ENCODE measurements around the gene HDAC4. TPM values are rescaled to one million over a fixed set of nuclear protein-coding genes. Genes with fewer than 3 reads are reported as not detected.

HDAC4 gene
- total RNA-seq, 1 experiment from 2014 or later: 32.0 TPM

DNA sequence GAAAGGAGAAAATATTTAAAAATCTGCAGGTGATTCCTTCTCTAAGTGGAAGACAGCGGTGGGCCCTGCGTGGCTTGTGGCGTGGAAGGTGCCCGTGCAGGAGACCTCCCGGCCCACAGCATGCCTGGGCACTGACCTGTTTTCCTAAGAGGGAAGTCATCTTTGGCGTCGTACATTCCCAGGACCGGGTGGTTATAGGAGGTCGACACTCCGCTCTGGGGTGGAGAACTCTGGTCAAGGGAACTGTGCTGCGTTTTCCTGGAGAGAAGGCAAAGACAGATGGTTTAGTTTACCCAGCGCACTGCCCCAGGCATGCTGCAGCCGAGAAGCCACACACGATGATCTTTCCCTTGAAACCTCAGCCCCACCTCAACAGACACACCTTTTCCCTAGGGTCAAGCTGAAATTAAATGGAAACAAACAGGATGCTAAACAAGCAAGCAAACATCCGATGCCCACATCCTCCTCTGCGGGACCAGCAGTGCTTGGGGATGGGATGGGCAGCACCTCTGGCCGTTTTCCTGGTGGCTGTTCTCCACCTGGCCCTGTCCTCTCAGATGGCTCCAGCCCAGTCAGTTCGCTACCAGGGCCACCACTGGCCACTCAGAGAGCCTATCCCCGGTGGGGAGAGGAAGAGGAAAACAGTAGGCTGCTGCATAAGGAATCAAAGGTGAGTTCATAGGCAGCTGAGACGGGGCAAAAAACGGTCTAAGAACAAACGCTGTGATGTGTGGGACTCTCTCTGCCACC lies 244.1 kb downstream of the HDAC4 start:
- no peak overlapping the region for H2AFZ ChIP-seq (ENCODE audit: low read length)
- no peaks in the 10 kb centered on the region for H3K79me2 ChIP-seq (ENCODE audit: insufficient read depth, low read length)
- TF ChIP-seq, protein P1, sequence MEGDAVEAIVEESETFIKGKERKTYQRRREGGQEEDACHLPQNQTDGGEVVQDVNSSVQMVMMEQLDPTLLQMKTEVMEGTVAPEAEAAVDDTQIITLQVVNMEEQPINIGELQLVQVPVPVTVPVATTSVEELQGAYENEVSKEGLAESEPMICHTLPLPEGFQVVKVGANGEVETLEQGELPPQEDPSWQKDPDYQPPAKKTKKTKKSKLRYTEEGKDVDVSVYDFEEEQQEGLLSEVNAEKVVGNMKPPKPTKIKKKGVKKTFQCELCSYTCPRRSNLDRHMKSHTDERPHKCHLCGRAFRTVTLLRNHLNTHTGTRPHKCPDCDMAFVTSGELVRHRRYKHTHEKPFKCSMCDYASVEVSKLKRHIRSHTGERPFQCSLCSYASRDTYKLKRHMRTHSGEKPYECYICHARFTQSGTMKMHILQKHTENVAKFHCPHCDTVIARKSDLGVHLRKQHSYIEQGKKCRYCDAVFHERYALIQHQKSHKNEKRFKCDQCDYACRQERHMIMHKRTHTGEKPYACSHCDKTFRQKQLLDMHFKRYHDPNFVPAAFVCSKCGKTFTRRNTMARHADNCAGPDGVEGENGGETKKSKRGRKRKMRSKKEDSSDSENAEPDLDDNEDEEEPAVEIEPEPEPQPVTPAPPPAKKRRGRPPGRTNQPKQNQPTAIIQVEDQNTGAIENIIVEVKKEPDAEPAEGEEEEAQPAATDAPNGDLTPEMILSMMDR (conservative IDR thresholded peaks at IDR 0.05): no peak
- H3K27me3 Mint-ChIP-seq (ENCODE audit: low read depth): no peaks in the 10 kb centered on the region
- no peak overlapping the region for H4K91ac ChIP-seq (ENCODE audit: insufficient read length, low read depth, low read length)
- no peaks in the 10 kb centered on the region for H4K20me1 ChIP-seq (ENCODE audit: control insufficient read depth, insufficient read depth, insufficient read length)
- H3K9me3 Mint-ChIP-seq: no peaks in the 10 kb centered on the region; a peak in 2 of 5 replicates
- H3K27ac Mint-ChIP-seq: no peak overlapping the region
- no peak overlapping the region for H2BK15ac ChIP-seq (ENCODE audit: low read depth, low read length)
- no peak overlapping the region for H4K8ac ChIP-seq (replicated peaks; ENCODE audit: insufficient read length, low read depth, low read length)
- no peaks in the 10 kb centered on the region for H3K4me1 ChIP-seq (ENCODE audit: insufficient read depth, low read length)
- peaks cover 0 to 8% of the 10 kb centered on the region in 2 experiments; a peak in 3 of 4 replicates for H3K4me1 Mint-ChIP-seq
- H3K18ac ChIP-seq (ENCODE audit: insufficient read length, low read depth, low read length): no peak overlapping the region
- no peak overlapping the region for H3K4ac ChIP-seq (ENCODE audit: low read depth, low read length)
- H3K27ac ChIP-seq (ENCODE audit: insufficient read length, low read depth, low read length): no peak overlapping the region
- H2BK5ac ChIP-seq (ENCODE audit: insufficient read length, low read length): no peak overlapping the region
- no peaks in the 10 kb centered on the region for H3K79me1 ChIP-seq (ENCODE audit: insufficient read depth, low read depth, low read length, poor library complexity, severe bottlenecking)
- H2BK12ac ChIP-seq (ENCODE audit: insufficient read length, low read depth, low read length): no peak overlapping the region
- H3K36me3 Mint-ChIP-seq (ENCODE audit: insufficient read depth in 1 of 3, low read depth in 3 of 3): peaks cover 34 to 44% (median 42%) of the 10 kb centered on the region in 3 experiments; a peak in 6 of 7 replicates
- no CpG with 5 or more reads among the region's 22 CpGs for WGBS (ENCODE audit: extremely low coverage, insufficient read length, low lambda C conversion rate)
- H2BK20ac ChIP-seq (ENCODE audit: low read depth, low read length, poor library complexity, severe bottlenecking): no peak overlapping the region
- H3K9ac ChIP-seq (ENCODE audit: extremely low read depth, insufficient read length, low read length): no peak overlapping the region
- no peak overlapping the region for H2BK120ac ChIP-seq (ENCODE audit: low read depth, low read length, poor library complexity, severe bottlenecking)
- no peak overlapping the region for H4K5ac ChIP-seq (ENCODE audit: insufficient read length, low read depth, low read length)
- H3K56ac ChIP-seq (ENCODE audit: insufficient read length, low read depth, low read length): no peak overlapping the region
- no peak overlapping the region for H3K4me3 Mint-ChIP-seq
- no peak overlapping the region for H3K14ac ChIP-seq (ENCODE audit: insufficient read depth, low read length)
- no peaks in the 10 kb centered on the region for H3K23me2 ChIP-seq (ENCODE audit: insufficient read length, low read depth, low read length, poor library complexity, severe bottlenecking)
- H3K27me3 ChIP-seq (ENCODE audit: insufficient read depth, low read length): no peaks in the 10 kb centered on the region
- no peaks in the 10 kb centered on the region for H3K9me3 ChIP-seq (ENCODE audit: control insufficient read depth, low read depth, low read length)
- H3K4me2 ChIP-seq (ENCODE audit: insufficient read depth, insufficient read length, low read length): no peak overlapping the region
- no peak overlapping the region for H2AK5ac ChIP-seq (ENCODE audit: insufficient read length, low read length)
- peak; percentile 19 for DNase-seq
- no peak overlapping the region for H3K23ac ChIP-seq (ENCODE audit: insufficient read length, low read depth, low read length)
- no peak overlapping the region for H3T11ph ChIP-seq (ENCODE audit: low read length)
